GM23338 (cell line): ENCODE results near the gene ASB8. TPM values are rescaled to one million over a fixed set of nuclear protein-coding genes. Genes with fewer than 3 reads are reported as not detected.

ENCODE experiments used
- ATAC-seq: fragments of 200-7000 bp; cut with Tn5 transposase; 3 replicates; pipeline ENCODE4 v1.9.1; 2020
- DNase-seq: peaks from one replicate; pipeline ENCODE4 v3.0.0-alpha.2; 2015; ENCODE audit warnings: low spot score
- H2AFZ ChIP-seq: fragments of 200-600 bp; sonication (generic); 2 replicates; pipeline ENCODE4 v1.8.0; 2016; ENCODE audit warnings: antibody characterized with exemption, mild to moderate bottlenecking, moderate library complexity
- H3F3A ChIP-seq: fragments of 200-600 bp; sonication (generic); replicated peaks from 2 replicates; pipeline ENCODE4 v1.8.0; 2017; ENCODE audit warnings: antibody characterized with exemption, mixed run types, low read depth
- H3K27ac ChIP-seq: fragments of 200-600 bp; sonication (generic); 2 replicates; pipeline ENCODE4 v1.6.1; 2016; ENCODE audit warnings: low read depth
- H3K27me3 ChIP-seq: fragments of 200-600 bp; sonication (generic); 2 replicates; pipeline ENCODE4 v1.8.0; 2016; ENCODE audit warnings: mild to moderate bottlenecking, mixed run types, moderate library complexity; ENCODE audit not compliant: insufficient read depth
- H3K36me3 ChIP-seq: fragments of 200-600 bp; sonication (generic); 2 replicates; pipeline ENCODE4 v1.8.0; 2016; ENCODE audit warnings: mild to moderate bottlenecking; ENCODE audit not compliant: insufficient read depth
- H3K4me1 ChIP-seq: fragments of 200-600 bp; sonication (generic); 2 replicates; pipeline ENCODE4 v1.8.0; 2016; ENCODE audit warnings: mild to moderate bottlenecking, moderate library complexity; ENCODE audit not compliant: insufficient read depth
- H3K4me2 ChIP-seq: fragments of 200-600 bp; sonication (generic); 2 replicates; pipeline ENCODE4 v1.7.1; 2017; ENCODE audit warnings: mixed run types
- H3K4me3 ChIP-seq: fragments of 200-600 bp; sonication (generic); 2 replicates; pipeline ENCODE4 v1.6.1; 2016; ENCODE audit warnings: mixed run types
- H3K79me2 ChIP-seq: fragments of 200-600 bp; sonication (generic); replicated peaks from 2 replicates; pipeline ENCODE4 v1.8.0; 2017; ENCODE audit warnings: mild to moderate bottlenecking; ENCODE audit not compliant: insufficient read depth
- H3K9me2 ChIP-seq: fragments of 200-600 bp; sonication (generic); 2 replicates; pipeline ENCODE4 v1.8.0; 2017; ENCODE audit not compliant: insufficient read depth
- H4K20me1 ChIP-seq: fragments of 200-600 bp; sonication (generic); replicated peaks from 2 replicates; pipeline ENCODE4 v1.8.0; 2017; ENCODE audit warnings: mild to moderate bottlenecking; ENCODE audit not compliant: insufficient read depth
- H3K27ac Mint-ChIP-seq: 2 replicates; pipeline ENCODE4 v1.8.0; 2020; ENCODE audit warnings: inconsistent platforms, mild to moderate bottlenecking, moderate library complexity, mixed read lengths
- H3K27me3 Mint-ChIP-seq: 3 replicates; pipeline ENCODE4 v1.8.0; 2022; ENCODE audit warnings: low read depth, mild to moderate bottlenecking, moderate library complexity, mixed read lengths, inconsistent platforms; ENCODE audit not compliant: insufficient read depth, poor library complexity
- H3K36me3 Mint-ChIP-seq: 3 replicates; pipeline ENCODE4 v1.8.0; 2021; ENCODE audit warnings: low read depth, mild to moderate bottlenecking, inconsistent platforms, moderate library complexity, mixed read lengths
- H3K4me1 Mint-ChIP-seq: 3 replicates; pipeline ENCODE4 v1.8.0; 2020; ENCODE audit warnings: mild to moderate bottlenecking, inconsistent platforms, mixed read lengths
- H3K4me3 Mint-ChIP-seq: 3 replicates; pipeline ENCODE4 v1.8.0; 2021; ENCODE audit warnings: moderate library complexity, mild to moderate bottlenecking, inconsistent platforms, mixed read lengths
- H3K9me3 Mint-ChIP-seq: 3 replicates; pipeline ENCODE4 v1.8.0; 2020; ENCODE audit warnings: moderate library complexity, mild to moderate bottlenecking, inconsistent platforms, mixed read lengths
- CREB1 ChIP-seq: fragments of 250-450 bp; sonication (Bioruptor Pico); IDR thresholded peaks from 2 replicates; pipeline ENCODE4 v1.5.0; 2020; ENCODE audit warnings: low read depth, mild to moderate bottlenecking, moderate library complexity
- EZH2 ChIP-seq: fragments of 200-600 bp; sonication (generic); IDR thresholded peaks from one replicate; pipeline ENCODE4 v1.8.0; 2017; ENCODE audit warnings: antibody characterized with exemption, mild to moderate bottlenecking, low read depth; ENCODE audit not compliant: unreplicated experiment
- JUNB ChIP-seq: IDR thresholded peaks from one replicate; pipeline ENCODE4 v1.6.1; 2016; ENCODE audit warnings: antibody characterized with exemption; ENCODE audit not compliant: unreplicated experiment
- ZNF331 ChIP-seq: fragments of 250-450 bp; sonication (Bioruptor Pico); IDR thresholded peaks from 2 replicates; pipeline ENCODE4 v1.5.0; 2020; ENCODE audit warnings: low read depth, mild to moderate bottlenecking, moderate library complexity
- polyA plus RNA-seq: library from polyadenylated mRNA; unstranded; fragments of >200 nt; fragmentation: Nextera tagmentation; extraction: Ambion mirVana; gene quantifications from 2 replicates; pipeline ENCODE4 v1.2.1, GENCODE V29; 2016
- total RNA-seq: library from RNA; depleted of rRNA; stranded (reverse); fragments of >200 nt; shearing (Covaris generic); gene quantifications from 2 replicates; pipeline ENCODE4 v1.2.3, GENCODE V29; 2014
- TF ChIP-seq, protein P1 (sequence below): fragments of 250-450 bp; sonication (Bioruptor Pico); IDR thresholded peaks from 2 replicates; pipeline ENCODE4 v1.5.0; 2020; ENCODE audit warnings: mild to moderate bottlenecking, moderate library complexity
- TF ChIP-seq, protein P2 (sequence below): IDR thresholded peaks from 2 replicates; pipeline ENCODE4 v1.6.1; 2016; ENCODE audit warnings: antibody characterized with exemption
- TF ChIP-seq, protein P3 (sequence below): IDR thresholded peaks from one replicate; pipeline ENCODE4 v1.6.1; 2018; ENCODE audit warnings: antibody characterized with exemption; ENCODE audit not compliant: unreplicated experiment

The ASB8 gene
- total and polyA plus RNA-seq, 2 experiments from 2014 or later, result 5.4 to 8.4 TPM

DNA sequence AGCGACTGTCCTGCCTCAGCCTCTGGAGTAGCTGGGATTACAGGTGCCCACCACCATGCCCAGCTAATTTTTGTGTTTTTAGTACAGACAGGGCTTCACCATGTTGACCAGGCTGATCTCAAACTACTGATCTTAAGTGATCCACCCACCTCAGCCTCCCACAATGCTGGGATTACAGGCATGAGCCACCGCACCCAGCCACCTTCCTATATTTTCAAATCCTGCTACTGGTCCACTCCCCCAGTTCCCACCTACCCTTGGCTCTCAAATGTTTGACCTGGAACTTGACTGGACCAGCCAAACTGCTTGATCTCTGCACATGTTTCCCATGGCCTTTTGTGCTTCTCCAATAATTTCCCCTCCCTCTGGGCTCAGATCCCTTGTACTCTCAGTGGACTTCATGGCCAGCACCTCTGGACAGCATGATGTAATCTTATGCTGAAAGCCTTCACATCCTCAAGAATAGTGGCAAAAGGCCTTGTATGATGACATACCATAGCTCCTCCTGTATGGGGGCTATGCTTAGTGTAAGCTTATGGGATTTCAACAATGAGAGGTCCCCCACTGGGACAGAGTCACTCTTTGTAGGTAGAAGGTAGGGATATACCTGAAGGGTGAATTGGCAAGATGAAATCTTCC lies 23.7 kb upstream of the ASB8 start:
- Histone ChIP-seq H3K36me3 (no peaks in the 10 kb centered on the region), H3K4me2 (no peak overlapping the region), H3K4me3 (no peak overlapping the region), H3K9me2 (no peaks in the 10 kb centered on the region), H3F3A (peaks cover 3% of the 10 kb centered on the region; the same call in 1 of the 2 replicates), H3K27me3 (peaks cover 59% of the 10 kb centered on the region), H2AFZ (no peak overlapping the region), H4K20me1 (no peaks in the 10 kb centered on the region), H3K4me1 (peaks cover 34% of the 10 kb centered on the region), H3K27ac (no peak overlapping the region), H3K79me2 (no peaks in the 10 kb centered on the region)
- DNase-seq, result no peak
- Mint-ChIP-seq H3K4me3 (no peak overlapping the region), H3K36me3 (no peaks in the 10 kb centered on the region), H3K4me1 (peaks cover 39% of the 10 kb centered on the region), H3K27ac (no peak overlapping the region), H3K27me3 (peaks cover 43% of the 10 kb centered on the region), H3K9me3 (no peaks in the 10 kb centered on the region)
- ATAC-seq, result no peak
- TF ChIP-seq, protein P1, sequence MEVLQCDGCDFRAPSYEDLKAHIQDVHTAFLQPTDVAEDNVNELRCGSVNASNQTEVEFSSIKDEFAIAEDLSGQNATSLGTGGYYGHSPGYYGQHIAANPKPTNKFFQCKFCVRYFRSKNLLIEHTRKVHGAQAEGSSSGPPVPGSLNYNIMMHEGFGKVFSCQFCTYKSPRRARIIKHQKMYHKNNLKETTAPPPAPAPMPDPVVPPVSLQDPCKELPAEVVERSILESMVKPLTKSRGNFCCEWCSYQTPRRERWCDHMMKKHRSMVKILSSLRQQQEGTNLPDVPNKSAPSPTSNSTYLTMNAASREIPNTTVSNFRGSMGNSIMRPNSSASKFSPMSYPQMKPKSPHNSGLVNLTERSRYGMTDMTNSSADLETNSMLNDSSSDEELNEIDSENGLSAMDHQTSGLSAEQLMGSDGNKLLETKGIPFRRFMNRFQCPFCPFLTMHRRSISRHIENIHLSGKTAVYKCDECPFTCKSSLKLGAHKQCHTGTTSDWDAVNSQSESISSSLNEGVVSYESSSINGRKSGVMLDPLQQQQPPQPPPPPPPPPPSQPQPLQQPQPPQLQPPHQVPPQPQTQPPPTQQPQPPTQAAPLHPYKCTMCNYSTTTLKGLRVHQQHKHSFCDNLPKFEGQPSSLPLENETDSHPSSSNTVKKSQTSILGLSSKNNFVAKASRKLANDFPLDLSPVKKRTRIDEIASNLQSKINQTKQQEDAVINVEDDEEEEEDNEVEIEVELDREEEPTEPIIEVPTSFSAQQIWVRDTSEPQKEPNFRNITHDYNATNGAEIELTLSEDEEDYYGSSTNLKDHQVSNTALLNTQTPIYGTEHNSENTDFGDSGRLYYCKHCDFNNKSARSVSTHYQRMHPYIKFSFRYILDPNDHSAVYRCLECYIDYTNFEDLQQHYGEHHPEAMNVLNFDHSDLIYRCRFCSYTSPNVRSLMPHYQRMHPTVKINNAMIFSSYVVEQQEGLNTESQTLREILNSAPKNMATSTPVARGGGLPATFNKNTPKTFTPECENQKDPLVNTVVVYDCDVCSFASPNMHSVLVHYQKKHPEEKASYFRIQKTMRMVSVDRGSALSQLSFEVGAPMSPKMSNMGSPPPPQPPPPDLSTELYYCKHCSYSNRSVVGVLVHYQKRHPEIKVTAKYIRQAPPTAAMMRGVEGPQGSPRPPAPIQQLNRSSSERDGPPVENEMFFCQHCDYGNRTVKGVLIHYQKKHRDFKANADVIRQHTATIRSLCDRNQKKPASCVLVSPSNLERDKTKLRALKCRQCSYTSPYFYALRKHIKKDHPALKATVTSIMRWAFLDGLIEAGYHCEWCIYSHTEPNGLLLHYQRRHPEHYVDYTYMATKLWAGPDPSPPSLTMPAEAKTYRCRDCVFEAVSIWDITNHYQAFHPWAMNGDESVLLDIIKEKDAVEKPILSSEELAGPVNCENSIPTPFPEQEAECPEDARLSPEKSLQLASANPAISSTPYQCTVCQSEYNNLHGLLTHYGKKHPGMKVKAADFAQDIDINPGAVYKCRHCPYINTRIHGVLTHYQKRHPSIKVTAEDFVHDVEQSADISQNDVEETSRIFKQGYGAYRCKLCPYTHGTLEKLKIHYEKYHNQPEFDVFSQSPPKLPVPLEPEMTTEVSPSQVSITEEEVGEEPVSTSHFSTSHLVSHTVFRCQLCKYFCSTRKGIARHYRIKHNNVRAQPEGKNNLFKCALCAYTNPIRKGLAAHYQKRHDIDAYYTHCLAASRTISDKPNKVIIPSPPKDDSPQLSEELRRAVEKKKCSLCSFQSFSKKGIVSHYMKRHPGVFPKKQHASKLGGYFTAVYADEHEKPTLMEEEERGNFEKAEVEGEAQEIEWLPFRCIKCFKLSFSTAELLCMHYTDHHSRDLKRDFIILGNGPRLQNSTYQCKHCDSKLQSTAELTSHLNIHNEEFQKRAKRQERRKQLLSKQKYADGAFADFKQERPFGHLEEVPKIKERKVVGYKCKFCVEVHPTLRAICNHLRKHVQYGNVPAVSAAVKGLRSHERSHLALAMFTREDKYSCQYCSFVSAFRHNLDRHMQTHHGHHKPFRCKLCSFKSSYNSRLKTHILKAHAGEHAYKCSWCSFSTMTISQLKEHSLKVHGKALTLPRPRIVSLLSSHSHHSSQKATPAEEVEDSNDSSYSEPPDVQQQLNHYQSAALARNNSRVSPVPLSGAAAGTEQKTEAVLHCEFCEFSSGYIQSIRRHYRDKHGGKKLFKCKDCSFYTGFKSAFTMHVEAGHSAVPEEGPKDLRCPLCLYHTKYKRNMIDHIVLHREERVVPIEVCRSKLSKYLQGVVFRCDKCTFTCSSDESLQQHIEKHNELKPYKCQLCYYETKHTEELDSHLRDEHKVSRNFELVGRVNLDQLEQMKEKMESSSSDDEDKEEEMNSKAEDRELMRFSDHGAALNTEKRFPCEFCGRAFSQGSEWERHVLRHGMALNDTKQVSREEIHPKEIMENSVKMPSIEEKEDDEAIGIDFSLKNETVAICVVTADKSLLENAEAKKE (CRISPR knock-in tag), result no peak
- TF ChIP-seq CREB1 (CRISPR knock-in tag), result no peak
- TF ChIP-seq, protein P2, sequence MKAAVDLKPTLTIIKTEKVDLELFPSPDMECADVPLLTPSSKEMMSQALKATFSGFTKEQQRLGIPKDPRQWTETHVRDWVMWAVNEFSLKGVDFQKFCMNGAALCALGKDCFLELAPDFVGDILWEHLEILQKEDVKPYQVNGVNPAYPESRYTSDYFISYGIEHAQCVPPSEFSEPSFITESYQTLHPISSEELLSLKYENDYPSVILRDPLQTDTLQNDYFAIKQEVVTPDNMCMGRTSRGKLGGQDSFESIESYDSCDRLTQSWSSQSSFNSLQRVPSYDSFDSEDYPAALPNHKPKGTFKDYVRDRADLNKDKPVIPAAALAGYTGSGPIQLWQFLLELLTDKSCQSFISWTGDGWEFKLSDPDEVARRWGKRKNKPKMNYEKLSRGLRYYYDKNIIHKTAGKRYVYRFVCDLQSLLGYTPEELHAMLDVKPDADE, result no peak
- TF ChIP-seq, protein P3, sequence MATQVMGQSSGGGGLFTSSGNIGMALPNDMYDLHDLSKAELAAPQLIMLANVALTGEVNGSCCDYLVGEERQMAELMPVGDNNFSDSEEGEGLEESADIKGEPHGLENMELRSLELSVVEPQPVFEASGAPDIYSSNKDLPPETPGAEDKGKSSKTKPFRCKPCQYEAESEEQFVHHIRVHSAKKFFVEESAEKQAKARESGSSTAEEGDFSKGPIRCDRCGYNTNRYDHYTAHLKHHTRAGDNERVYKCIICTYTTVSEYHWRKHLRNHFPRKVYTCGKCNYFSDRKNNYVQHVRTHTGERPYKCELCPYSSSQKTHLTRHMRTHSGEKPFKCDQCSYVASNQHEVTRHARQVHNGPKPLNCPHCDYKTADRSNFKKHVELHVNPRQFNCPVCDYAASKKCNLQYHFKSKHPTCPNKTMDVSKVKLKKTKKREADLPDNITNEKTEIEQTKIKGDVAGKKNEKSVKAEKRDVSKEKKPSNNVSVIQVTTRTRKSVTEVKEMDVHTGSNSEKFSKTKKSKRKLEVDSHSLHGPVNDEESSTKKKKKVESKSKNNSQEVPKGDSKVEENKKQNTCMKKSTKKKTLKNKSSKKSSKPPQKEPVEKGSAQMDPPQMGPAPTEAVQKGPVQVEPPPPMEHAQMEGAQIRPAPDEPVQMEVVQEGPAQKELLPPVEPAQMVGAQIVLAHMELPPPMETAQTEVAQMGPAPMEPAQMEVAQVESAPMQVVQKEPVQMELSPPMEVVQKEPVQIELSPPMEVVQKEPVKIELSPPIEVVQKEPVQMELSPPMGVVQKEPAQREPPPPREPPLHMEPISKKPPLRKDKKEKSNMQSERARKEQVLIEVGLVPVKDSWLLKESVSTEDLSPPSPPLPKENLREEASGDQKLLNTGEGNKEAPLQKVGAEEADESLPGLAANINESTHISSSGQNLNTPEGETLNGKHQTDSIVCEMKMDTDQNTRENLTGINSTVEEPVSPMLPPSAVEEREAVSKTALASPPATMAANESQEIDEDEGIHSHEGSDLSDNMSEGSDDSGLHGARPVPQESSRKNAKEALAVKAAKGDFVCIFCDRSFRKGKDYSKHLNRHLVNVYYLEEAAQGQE, result no peak
- TF ChIP-seq JUNB, result no peak
- no peak for TF ChIP-seq ZNF331 (CRISPR knock-in tag)
- TF ChIP-seq EZH2, result no peak
